ENCODE data around the gene RC3H2. TPM values are rescaled to one million over a fixed set of nuclear protein-coding genes. Genes with fewer than 3 reads are reported as not detected.

The RC3H2 gene
- total and polyA plus RNA-seq, 4 donors, result 5.9 to 26.4 (median 16.9) TPM

DNA sequence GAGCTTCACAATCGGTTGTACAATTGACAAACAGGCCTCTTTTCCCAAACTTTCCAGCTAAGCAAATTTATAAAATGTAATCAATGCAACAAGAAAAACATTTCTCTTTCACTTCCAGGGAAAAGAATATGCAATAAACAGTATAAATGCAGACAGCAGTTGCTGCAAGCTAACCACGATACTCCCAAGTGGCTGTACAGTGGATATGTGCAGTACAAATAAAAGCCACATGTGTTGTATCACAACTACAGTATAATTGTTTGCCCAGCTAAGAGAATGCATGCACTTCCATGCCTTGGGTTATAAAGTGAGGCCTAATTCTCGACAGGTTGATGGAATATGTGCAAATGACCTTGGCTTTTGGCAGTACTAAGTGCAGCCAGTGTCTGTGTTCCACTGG lies 60.0 kb downstream of the RC3H2 start:
- no peak overlapping the region for H3K9ac ChIP-seq (ENCODE audit: low read depth in 1 of 2, low read length in 2 of 2)
- no peak overlapping the region for H3K27ac ChIP-seq (ENCODE audit: low read depth in 1 of 2, low read length in 2 of 2)
- H3K36me3 ChIP-seq (ENCODE audit: control insufficient read depth in 4 of 4, insufficient read depth in 3 of 4, low read depth in 1 of 4, low read length in 3 of 4), result peaks cover 4 to 23% (median 19%) of the 10 kb centered on the region in 4 donors
- no peaks in the 10 kb centered on the region for H3K4me1 ChIP-seq (ENCODE audit: control insufficient read depth in 4 of 4, insufficient read depth in 4 of 4, low read length in 3 of 4)
- no peak for DNase-seq (ENCODE audit: low spot score)
- 94% methylated on average over 3 of the region's 3 CpGs for WGBS
- no peaks in the 10 kb centered on the region for H3K9me3 ChIP-seq (ENCODE audit: control insufficient read depth in 4 of 4, low read length in 3 of 4)
- H3K27me3 ChIP-seq (ENCODE audit: control insufficient read depth in 4 of 4, insufficient read depth in 4 of 4, low read length in 3 of 4), result no peaks in the 10 kb centered on the region
- H3K4me3 ChIP-seq (ENCODE audit: low read depth in 1 of 3, low read length in 3 of 3), result no peak overlapping the region
- TF ChIP-seq RAD21 (IDR thresholded peaks at IDR 0.05) (no peak), HNF4G (IDR thresholded peaks at IDR 0.05) (no peak), FOXA1 (IDR thresholded peaks at IDR 0.05) (no peak), EGR1 (IDR thresholded peaks at IDR 0.05; ENCODE audit: low read depth in 2 of 2) (no peak), YY1 (IDR thresholded peaks at IDR 0.05) (no peak), GABPA (IDR thresholded peaks at IDR 0.05 in 1 of 2, conservative IDR thresholded peaks at IDR 0.05 in 1 of 2) (no peak), FOXA2 (IDR thresholded peaks at IDR 0.05) (no peak), JUND (IDR thresholded peaks at IDR 0.05) (no peak), NR2F2 (IDR thresholded peaks at IDR 0.05) (no peak)
- TF ChIP-seq, protein P1, sequence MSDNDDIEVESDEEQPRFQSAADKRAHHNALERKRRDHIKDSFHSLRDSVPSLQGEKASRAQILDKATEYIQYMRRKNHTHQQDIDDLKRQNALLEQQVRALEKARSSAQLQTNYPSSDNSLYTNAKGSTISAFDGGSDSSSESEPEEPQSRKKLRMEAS (IDR thresholded peaks at IDR 0.05), result no peak
- TF ChIP-seq, protein P2, sequence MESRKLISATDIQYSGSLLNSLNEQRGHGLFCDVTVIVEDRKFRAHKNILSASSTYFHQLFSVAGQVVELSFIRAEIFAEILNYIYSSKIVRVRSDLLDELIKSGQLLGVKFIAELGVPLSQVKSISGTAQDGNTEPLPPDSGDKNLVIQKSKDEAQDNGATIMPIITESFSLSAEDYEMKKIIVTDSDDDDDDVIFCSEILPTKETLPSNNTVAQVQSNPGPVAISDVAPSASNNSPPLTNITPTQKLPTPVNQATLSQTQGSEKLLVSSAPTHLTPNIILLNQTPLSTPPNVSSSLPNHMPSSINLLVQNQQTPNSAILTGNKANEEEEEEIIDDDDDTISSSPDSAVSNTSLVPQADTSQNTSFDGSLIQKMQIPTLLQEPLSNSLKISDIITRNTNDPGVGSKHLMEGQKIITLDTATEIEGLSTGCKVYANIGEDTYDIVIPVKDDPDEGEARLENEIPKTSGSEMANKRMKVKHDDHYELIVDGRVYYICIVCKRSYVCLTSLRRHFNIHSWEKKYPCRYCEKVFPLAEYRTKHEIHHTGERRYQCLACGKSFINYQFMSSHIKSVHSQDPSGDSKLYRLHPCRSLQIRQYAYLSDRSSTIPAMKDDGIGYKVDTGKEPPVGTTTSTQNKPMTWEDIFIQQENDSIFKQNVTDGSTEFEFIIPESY (IDR thresholded peaks at IDR 0.05), result no peak

DNA sequence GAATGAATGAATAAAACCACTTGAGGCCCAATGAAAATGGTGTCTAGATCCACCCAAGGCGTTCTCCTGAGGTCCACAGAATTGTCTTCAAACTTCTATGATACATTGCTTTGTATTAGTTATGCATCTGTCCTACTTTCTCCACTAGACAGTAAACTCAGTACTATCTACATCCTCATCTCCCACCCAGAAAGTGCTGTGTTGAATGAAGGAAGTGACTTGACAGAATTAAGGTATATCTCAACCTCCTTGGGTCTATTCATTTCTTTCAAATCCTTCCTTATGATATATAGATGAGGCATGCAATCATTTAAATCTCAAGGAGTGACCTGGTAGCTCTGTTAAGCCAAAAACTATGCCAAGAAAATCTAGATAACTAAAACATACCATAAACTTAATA lies 61.0 kb downstream of the RC3H2 start:
- H3K9ac ChIP-seq (ENCODE audit: low read depth in 1 of 2, low read length in 2 of 2), result no peak overlapping the region
- no peaks in the 10 kb centered on the region for H3K27me3 ChIP-seq (ENCODE audit: control insufficient read depth in 4 of 4, insufficient read depth in 4 of 4, low read length in 3 of 4)
- H3K36me3 ChIP-seq (ENCODE audit: control insufficient read depth in 4 of 4, insufficient read depth in 3 of 4, low read depth in 1 of 4, low read length in 3 of 4), result peaks cover 2 to 18% (median 16%) of the 10 kb centered on the region in 4 donors
- no peaks in the 10 kb centered on the region for H3K4me1 ChIP-seq (ENCODE audit: control insufficient read depth in 4 of 4, insufficient read depth in 4 of 4, low read length in 3 of 4)
- TF ChIP-seq, protein P3, sequence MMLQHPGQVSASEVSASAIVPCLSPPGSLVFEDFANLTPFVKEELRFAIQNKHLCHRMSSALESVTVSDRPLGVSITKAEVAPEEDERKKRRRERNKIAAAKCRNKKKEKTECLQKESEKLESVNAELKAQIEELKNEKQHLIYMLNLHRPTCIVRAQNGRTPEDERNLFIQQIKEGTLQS (IDR thresholded peaks at IDR 0.05), result no peak
- TF ChIP-seq GABPA (IDR thresholded peaks at IDR 0.05 in 1 of 2, conservative IDR thresholded peaks at IDR 0.05 in 1 of 2) (no peak), HNF4A (conservative IDR thresholded peaks at IDR 0.05) (no peak)
- no peaks in the 10 kb centered on the region for H3K9me3 ChIP-seq (ENCODE audit: control insufficient read depth in 4 of 4, low read length in 3 of 4)
- no peak overlapping the region for H3K4me3 ChIP-seq (ENCODE audit: low read depth in 1 of 3, low read length in 3 of 3)
- whole genome bisulfite sequencing, result 94% methylated on average over 1 of the region's 1 CpG
- no peak for DNase-seq (ENCODE audit: low spot score)
- H3K27ac ChIP-seq (ENCODE audit: low read depth in 1 of 2, low read length in 2 of 2), result no peak overlapping the region

DNA sequence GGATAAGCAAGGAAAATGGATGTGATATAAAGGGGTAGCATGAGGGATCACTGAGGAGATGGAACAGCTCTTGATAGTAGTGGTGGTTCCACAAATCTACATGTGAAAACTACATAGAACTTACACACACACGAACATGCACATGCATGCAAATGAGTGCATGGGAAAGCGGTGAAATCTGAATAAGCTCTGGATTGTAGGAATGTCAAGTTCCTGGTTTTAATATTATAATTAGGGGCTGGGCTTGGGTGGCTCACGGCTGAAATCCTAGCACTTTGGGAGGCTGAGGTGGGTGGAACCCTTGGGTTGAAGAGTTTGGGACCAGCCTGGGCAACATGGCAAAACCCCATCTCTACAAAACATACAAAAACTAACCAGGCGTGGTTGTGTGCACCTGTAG lies 63.7 kb downstream of the RC3H2 start:
- 77% methylated on average over 4 of the region's 4 CpGs for WGBS

More for the DNA sequence above, 63.7 kb downstream of the RC3H2 start:
- H3K9me3 ChIP-seq (ENCODE audit: control insufficient read depth in 4 of 4, low read length in 3 of 4), result no peaks in the 10 kb centered on the region
- DNase-seq (ENCODE audit: low spot score), result no peak
- H3K27ac ChIP-seq (ENCODE audit: low read depth in 1 of 2, low read length in 2 of 2), result no peak overlapping the region
- H3K27me3 ChIP-seq (ENCODE audit: control insufficient read depth in 4 of 4, insufficient read depth in 4 of 4, low read length in 3 of 4), result no peaks in the 10 kb centered on the region
- no peak overlapping the region for H3K4me3 ChIP-seq (ENCODE audit: low read depth in 1 of 3, low read length in 3 of 3)
- TF ChIP-seq RXRA (IDR thresholded peaks at IDR 0.05) (no peak), SP1 (IDR thresholded peaks at IDR 0.05) (no peak), NR2F2 (IDR thresholded peaks at IDR 0.05) (no peak), HNF4G (IDR thresholded peaks at IDR 0.05) (no peak), FOXA2 (IDR thresholded peaks at IDR 0.05) (no peak), YY1 (IDR thresholded peaks at IDR 0.05) (no peak), GABPA (IDR thresholded peaks at IDR 0.05 in 1 of 2, conservative IDR thresholded peaks at IDR 0.05 in 1 of 2) (no peak), EGR1 (IDR thresholded peaks at IDR 0.05; ENCODE audit: low read depth in 2 of 2) (no peak), FOXA1 (IDR thresholded peaks at IDR 0.05) (no peak)
- TF ChIP-seq, protein P2 (IDR thresholded peaks at IDR 0.05), result no peak
- TF ChIP-seq, protein P3 (IDR thresholded peaks at IDR 0.05), result no peak
- TF ChIP-seq, protein P4, sequence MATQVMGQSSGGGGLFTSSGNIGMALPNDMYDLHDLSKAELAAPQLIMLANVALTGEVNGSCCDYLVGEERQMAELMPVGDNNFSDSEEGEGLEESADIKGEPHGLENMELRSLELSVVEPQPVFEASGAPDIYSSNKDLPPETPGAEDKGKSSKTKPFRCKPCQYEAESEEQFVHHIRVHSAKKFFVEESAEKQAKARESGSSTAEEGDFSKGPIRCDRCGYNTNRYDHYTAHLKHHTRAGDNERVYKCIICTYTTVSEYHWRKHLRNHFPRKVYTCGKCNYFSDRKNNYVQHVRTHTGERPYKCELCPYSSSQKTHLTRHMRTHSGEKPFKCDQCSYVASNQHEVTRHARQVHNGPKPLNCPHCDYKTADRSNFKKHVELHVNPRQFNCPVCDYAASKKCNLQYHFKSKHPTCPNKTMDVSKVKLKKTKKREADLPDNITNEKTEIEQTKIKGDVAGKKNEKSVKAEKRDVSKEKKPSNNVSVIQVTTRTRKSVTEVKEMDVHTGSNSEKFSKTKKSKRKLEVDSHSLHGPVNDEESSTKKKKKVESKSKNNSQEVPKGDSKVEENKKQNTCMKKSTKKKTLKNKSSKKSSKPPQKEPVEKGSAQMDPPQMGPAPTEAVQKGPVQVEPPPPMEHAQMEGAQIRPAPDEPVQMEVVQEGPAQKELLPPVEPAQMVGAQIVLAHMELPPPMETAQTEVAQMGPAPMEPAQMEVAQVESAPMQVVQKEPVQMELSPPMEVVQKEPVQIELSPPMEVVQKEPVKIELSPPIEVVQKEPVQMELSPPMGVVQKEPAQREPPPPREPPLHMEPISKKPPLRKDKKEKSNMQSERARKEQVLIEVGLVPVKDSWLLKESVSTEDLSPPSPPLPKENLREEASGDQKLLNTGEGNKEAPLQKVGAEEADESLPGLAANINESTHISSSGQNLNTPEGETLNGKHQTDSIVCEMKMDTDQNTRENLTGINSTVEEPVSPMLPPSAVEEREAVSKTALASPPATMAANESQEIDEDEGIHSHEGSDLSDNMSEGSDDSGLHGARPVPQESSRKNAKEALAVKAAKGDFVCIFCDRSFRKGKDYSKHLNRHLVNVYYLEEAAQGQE (IDR thresholded peaks at IDR 0.05), result no peak
- TF ChIP-seq, protein P1 (IDR thresholded peaks at IDR 0.05), result no peak
- H3K36me3 ChIP-seq (ENCODE audit: control insufficient read depth in 4 of 4, insufficient read depth in 3 of 4, low read depth in 1 of 4, low read length in 3 of 4), result peaks cover 0 to 4% (median 2%) of the 10 kb centered on the region in 4 donors
- H3K4me1 ChIP-seq (ENCODE audit: control insufficient read depth in 4 of 4, insufficient read depth in 4 of 4, low read length in 3 of 4), result no peaks in the 10 kb centered on the region
- no peak overlapping the region for H3K9ac ChIP-seq (ENCODE audit: low read depth in 1 of 2, low read length in 2 of 2)

All from liver (tissue), 9 donors.